Stimulated activated CD4-positive, alpha-beta T cell treated with anti-CD3 and anti-CD28 coated beads, Interleukin-4, amount 100 ng/mL, for 4 hours (primary cell): ENCODE measurements around the gene PALLD.

Experiments used
- DNase-seq, 2 experiments: peaks; one replicate each; pipeline ENCODE4 v3.0.0-alpha.2; 2020

The PALLD gene

DNA sequence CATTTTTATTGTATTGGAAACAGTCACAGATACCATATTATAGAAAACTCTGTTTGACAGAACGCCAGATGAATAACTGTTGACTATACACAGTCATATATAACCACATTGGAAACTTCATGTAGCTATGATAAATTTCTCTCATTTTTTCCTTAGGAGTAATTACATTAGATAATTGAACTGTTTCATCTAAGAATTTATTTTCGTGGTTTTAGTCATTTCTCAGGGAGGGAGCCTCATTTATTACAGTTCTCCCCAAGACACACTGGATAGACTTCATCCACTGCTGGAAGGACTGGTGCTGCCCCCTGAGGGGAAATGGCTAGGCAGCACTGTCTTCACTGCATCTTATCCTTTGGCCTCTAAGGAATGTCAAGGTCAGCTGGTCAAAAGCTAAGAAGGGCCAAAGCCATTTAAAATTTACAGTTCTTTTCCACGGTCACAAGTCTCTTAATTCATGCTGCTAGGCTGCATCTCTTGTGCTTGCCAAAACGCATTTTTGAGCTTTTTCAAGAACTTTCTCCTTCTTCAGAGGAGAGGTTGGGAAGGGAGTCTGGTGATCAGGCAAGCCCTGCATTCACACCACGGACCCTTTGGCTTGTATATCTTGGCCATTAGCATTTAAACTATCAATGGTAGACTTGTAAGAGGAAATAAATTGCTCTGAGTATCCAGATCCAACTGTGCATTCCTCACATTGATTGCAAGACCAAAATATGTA lies 368.1 kb downstream of the PALLD start:
- no peak for DNase-seq

GRCh38 chr4:168865854-168866253 lies 369.0 kb downstream of the PALLD start:
- no peak for DNase-seq

- no peak for DNase-seq
These were observed 369.8 kb downstream of the PALLD start for GRCh38 chr4:168866635-168867034.

DNA sequence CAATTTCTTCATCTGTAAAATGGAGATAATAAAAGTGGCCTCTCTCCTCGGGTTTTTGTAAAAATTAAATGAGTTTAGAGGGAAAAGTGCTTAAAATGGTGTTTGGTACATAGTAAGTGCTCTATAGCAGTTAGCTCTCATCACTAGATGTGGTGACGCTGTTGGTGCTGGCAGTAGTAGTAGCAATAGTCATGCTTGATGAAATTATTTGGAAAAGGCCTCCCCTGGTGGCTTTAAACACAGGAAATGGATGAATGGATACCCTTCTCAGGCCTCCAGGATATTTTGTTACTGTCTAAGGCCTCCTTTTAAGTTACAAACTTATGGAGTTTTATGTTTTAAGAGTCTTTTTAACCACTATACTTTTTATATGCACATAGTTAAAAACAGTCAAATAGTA lies 370.3 kb downstream of the PALLD start:
- no peak for DNase-seq

- no peak for DNase-seq
These were observed 371.4 kb downstream of the PALLD start for GRCh38 chr4:168868044-168868781.

GRCh38 chr4:168868802-168869201 lies 371.9 kb downstream of the PALLD start:
- DNase-seq: no peak

DNA sequence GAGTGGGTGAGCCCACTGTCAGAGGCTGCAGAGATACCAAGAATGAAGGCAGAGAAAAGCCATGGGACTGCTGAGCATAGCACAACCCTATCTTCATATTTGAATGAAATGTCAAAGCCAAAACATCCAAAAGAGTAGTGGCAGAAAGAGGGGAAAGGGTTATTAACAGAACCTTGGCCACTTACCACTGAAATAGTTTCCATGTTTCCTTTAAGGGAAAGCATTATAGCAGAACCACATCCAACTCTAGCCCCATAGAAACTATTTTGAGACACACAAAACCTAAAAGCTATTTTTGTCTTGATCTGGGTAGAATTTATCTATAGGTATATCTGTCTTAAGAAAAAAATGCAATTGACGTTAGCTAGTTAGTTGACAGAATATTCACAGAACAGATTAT lies 373.2 kb downstream of the PALLD start:
- DNase-seq: no peak

DNA sequence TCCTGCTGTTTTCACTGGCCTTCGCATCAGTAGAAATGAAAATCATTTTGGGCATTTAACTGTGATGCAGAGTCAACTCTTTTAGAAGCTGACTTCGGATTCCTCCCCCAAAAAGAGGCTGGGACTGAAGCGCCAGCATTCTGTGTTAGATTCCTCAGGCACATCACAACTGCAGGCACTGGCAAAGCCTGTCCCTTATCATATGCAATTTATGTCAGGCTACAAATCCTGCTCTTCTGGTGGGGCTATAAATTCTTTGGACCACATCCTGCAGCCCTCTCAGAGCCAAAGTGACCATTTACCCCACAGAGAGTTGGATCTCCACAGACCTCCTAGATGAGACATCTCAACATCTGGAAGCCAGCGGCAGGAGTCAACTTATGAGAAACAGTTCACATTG lies 374.8 kb downstream of the PALLD start:
- no peak for DNase-seq

DNA sequence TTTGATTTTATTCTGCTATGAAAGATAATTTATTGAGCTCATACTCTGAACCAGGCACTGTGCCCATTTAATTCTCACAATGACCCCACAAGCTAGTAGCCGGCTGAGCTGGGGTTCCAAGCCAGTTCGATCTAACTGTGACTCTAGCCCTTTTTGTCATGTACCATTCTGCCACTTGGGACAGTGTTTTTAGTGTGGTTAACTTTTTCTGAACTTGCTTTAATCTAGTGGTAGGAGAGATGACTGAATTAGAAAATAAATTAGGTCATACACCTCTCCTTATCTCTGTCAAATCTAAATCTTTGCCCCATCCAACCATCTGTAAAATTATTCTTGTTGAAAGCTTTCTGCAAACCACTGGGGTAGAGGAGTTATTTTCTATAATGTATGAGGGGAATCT lies 377.2 kb downstream of the PALLD start:
- no peak for DNase-seq

- DNase-seq: no peak
These were observed 379.3 kb downstream of the PALLD start for GRCh38 chr4:168876106-168876505.

DNA sequence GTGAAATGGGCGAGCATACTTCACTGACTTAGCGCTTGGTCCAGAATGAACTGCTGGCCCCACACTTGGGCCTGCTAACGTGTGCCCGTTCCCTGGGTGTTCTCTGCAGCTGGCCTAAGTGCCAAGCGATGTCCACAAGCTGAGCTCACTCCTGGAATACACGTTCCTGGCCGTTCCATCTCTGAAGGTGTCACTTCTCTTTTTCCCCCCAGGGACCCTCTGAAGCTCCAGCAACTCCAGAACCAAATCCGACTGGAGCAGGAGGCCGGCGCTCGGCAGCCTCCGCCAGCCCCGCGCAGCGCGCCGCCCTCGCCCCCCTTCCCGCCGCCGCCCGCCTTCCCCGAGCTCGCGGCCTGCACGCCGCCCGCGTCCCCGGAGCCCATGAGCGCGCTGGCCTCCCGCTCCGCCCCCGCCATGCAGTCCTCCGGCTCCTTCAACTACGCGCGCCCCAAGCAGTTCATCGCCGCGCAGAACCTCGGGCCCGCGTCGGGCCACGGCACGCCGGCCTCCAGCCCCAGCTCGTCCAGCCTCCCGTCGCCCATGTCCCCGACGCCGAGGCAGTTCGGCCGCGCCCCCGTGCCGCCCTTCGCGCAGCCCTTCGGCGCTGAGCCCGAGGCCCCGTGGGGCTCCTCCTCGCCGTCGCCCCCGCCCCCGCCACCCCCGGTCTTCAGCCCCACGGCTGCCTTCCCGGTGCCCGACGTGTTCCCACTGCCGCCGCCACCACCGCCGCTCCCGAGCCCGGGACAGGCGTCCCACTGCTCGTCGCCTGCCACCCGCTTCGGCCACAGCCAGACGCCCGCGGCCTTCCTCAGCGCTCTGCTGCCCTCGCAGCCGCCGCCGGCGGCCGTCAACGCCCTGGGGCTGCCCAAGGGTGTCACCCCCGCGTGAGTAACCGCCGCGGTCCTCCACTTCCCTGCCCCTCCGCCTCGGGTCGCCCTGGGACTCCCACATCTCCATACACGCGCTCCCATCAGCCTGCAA lies 380.9 kb downstream of the PALLD start:
- DNase-seq: peak in 1 of 2 experiments; percentile 12

DNA sequence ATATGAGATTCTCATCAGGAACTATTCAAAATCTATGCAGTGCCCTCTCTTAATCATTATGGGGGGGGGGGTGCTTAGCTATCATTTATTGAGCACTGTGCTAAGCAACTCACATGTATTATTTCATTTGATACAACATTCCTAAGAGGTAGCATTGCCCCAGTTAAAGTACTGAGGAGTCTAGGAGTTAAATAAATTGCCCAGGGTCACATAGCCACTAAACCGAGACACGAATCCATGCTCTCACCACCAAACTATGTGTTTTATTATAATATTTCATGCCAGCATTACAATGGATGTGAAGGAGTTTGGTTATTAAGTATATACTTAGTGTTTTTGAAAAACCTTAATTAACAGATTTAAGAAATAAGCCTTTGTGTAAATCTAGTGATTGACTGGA lies 381.8 kb downstream of the PALLD start:
- DNase-seq: no peak

- no peak for DNase-seq
These were observed 382.3 kb downstream of the PALLD start for GRCh38 chr4:168879188-168879587.

GRCh38 chr4:168880072-168880675 lies 383.3 kb downstream of the PALLD start:
- DNase-seq: no peak

DNA sequence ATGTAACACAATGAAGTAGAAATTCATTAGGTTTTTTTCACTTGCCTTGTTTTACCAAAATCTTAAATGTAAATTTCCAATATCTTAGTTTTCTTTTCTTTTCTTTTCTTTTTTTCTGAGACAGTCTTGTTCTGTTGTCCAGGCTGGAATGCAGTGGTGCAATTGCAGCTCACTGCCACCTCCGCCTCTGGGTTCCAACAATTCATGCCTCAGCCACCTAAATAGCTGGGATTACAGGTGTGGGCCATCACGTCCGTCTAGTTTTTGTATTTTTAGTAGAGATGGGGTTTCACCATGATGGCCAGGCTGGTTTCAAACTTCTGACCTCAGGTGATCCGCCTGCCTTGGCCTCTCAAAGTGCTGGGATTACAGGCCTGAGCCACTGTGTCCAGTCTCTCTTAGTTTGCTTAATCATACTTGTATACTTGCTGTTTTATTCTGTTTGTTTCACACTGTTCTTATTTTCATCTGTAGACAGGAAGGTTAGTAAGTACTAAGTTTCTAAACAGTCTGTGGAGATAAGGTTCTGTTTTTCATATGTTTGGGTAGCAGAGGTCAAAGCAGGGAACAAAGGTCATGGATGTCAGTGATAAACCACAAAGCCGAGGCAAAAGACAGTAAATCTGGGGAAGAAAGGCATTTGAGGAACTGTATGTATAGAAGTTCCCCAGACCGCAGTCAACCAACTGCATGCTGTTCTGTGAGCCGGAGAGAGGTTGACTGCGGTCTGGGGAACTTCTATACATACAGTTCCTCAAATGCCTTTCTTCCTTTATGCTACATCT lies 384.2 kb downstream of the PALLD start:
- no peak for DNase-seq

GRCh38 chr4:168881781-168882420 lies 385.0 kb downstream of the PALLD start:
- DNase-seq: no peak

- no peak for DNase-seq
These were observed 385.9 kb downstream of the PALLD start for GRCh38 chr4:168882650-168883233.

- no peak for DNase-seq
These were observed 386.7 kb downstream of the PALLD start for GRCh38 chr4:168883513-168883912.

- DNase-seq: no peak
These were observed 387.6 kb downstream of the PALLD start for GRCh38 chr4:168884251-168885124.

GRCh38 chr4:168885400-168885799 lies 388.5 kb downstream of the PALLD start:
- DNase-seq: no peak
